GM19397 (cell line): ENCODE measurements around the gene PAK1.
"Not testable (repeated sequence)": the region's sequence is repeated elsewhere in the genome, so short reads cannot be mapped to it uniquely, and the experiment has no call there.

Experiments used
- ATAC-seq: cut with Tn5 transposase; IDR thresholded peaks from one replicate; pipeline ENCODE4 v1.9.1; 2021; ENCODE audit warnings: mild to moderate bottlenecking, moderate library complexity; ENCODE audit not compliant: unreplicated experiment

Gene PAK1

GRCh38 chr11:77316733-77317342 is 157.1 kb downstream of the PAK1 start:
- ATAC-seq = no peak

GRCh38 chr11:77312107-77312506 is 161.8 kb downstream of the PAK1 start:
- ATAC-seq = no peak

- ATAC-seq = no peak
Observed at GRCh38 chr11:77311701-77312100, 162.2 kb downstream of the PAK1 start.

GRCh38 chr11:77310721-77311120 is 163.2 kb downstream of the PAK1 start:
- ATAC-seq = no peak

GRCh38 chr11:77309401-77310085 is 164.4 kb downstream of the PAK1 start:
- no peak for ATAC-seq

GRCh38 chr11:77308838-77309237 is 165.1 kb downstream of the PAK1 start:
- ATAC-seq = no peak

- no peak for ATAC-seq
Observed at GRCh38 chr11:77303328-77303727, 170.6 kb downstream of the PAK1 start.

- ATAC-seq = no peak
Observed at GRCh38 chr11:77302752-77303151, 171.1 kb downstream of the PAK1 start.

GRCh38 chr11:77301510-77301909 is 172.4 kb downstream of the PAK1 start, which contains the start of gene GDPD4:
Gene GDPD4 (minus strand): TSS chr11:77301686. CDS start chr11:77285137, 16,549 bp downstream.
- ATAC-seq = no peak

- ATAC-seq = no peak
Observed at GRCh38 chr11:77300695-77301094, 173.2 kb downstream of the PAK1 start.

GRCh38 chr11:77300028-77300427 is 173.9 kb downstream of the PAK1 start:
- not testable (repeated sequence) for ATAC-seq

GRCh38 chr11:77299528-77299993 is 174.3 kb downstream of the PAK1 start:
- ATAC-seq = no peak

GRCh38 chr11:77294040-77294439 is 179.9 kb downstream of the PAK1 start:
- no peak for ATAC-seq

GRCh38 chr11:77289737-77290136 is 184.2 kb downstream of the PAK1 start:
- no peak for ATAC-seq

GRCh38 chr11:77287615-77288273 is 186.2 kb downstream of the PAK1 start:
- ATAC-seq = no peak

GRCh38 chr11:77287136-77287535 is 186.8 kb downstream of the PAK1 start:
- no peak for ATAC-seq

- no peak for ATAC-seq
Observed at GRCh38 chr11:77284476-77285468, 189.1 kb downstream of the PAK1 start.

- ATAC-seq = no peak
Observed at GRCh38 chr11:77283101-77283500, 190.8 kb downstream of the PAK1 start.

- no peak for ATAC-seq
Observed at GRCh38 chr11:77278595-77279506, 195.0 kb downstream of the PAK1 start.

- no peak for ATAC-seq
Observed at GRCh38 chr11:77276271-77276670, 197.6 kb downstream of the PAK1 start.
